HL-60/S4 (cell line): ENCODE measurements around the gene TTC23L.

Experiments used
- in situ Hi-C: fragments of 300-500 bp; cut with MboI; formaldehyde crosslinking; loops from 2 replicates; pipeline ENCODE4 v1.14.3; 2022; ENCODE audit warnings: low sequenced_read_pairs

The TTC23L gene

DNA sequence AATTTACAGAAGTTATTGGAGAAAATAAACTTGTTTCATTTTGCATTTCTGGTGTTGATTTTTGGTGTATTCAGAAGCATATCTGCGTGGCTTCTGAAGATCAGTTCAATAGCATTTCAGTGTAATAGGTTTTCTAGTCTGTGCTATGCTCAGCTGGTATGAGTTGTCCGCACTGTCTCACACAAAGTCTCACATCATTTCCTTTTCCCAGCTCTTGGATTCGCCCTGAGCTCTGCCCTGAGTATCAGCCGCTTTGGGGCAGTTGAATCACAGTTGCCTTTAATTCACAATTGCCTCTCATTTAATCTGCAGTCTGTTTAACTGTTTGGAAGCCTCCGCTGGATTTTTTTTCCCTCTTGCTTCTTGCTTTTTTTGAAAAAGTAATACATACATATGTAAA is 6.4 kb upstream of the TTC23L start:
- in situ Hi-C loops, result no loop called here

DNA sequence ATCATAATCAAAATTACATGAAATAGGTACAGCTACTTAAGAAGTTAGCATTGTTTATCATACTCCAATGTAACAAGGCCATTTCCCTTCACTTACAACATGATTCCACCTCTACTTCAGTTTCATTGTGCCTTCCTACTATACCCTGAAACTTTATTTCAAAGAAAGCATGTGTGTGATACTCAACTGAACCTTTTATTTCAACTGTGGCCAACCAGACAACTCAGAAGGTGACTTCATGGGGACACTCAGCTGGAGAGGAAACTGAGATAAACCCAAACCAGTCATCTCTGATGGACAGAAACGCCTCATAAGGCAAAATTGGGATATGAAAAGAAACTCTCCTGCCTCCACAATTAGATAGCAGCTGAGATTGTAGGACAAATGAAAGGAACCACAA is 5.9 kb upstream of the TTC23L start:
- in situ Hi-C loops, result no loop called here

DNA sequence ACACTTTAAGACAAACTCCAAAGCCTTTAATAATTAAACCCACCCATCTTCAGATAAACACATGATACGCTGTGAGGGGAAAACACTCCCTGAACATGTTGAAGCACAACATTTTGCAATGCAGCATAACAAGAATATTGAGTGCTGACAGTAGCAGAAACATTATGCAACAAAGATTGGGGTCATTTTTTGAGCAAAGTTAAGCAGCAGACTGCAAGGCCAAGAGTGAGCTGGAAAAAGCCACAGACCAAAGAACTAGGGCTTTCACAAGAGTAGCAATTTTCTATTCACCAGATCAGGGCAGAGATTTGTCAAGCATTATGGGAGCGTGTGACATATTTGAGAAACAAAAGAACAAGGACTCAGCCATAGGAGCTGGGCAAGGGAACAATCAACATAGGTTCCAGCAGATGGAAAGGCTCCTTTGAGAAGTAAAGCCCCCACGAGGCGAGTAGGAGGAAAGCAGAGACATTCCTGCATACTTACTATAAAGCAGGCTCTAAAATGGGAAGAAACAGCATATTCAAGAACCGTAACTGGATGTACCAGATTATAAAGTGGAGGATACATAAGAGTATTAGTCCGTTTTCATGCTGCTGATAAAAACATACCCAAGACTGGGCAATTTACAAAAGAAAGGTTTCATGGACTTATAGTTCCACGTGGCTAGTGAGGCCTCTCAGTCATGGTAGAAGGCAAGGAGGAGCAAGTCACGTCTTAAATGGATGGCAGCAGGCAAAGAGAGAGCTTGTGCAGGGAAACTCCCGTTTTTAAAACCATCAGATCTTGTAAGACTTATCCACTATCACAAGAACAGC is 4.8 kb upstream of the TTC23L start:
- in situ Hi-C loops, result no loop called here

DNA sequence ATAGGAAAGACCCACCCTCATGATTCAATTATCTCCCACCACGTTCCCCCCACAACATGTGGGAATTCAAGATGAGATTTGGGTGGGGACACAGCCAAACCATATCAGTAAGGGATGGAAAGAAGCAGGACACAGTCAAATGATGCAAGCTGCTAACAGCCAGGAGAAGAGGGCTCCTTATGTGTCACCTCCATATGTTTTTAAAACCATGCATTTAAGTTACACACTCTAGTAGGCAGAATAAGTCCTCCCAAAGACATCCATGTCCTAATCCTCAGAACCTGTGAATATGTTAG is 4.2 kb upstream of the TTC23L start:
- in situ Hi-C loops, result no loop called here

DNA sequence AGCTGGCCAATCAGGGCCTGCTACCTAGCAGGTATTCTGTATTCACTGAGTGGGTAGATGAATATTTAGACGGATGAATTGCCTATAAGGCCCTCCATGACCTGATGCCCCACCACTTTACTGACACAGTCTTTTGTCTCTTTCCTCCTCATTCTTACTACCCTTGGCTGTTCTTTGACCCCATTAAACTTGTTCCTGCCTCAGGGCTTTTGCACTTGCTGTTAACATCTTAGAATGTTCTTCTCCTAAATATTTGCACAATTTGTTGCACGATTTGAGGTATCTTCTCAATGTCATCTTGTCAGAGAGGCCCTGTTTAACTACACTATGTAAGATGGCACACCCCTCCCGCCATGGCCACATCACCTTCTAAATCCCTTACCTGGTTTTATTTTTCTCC is 3.3 kb upstream of the TTC23L start:
- in situ Hi-C loops, result no loop called here

DNA sequence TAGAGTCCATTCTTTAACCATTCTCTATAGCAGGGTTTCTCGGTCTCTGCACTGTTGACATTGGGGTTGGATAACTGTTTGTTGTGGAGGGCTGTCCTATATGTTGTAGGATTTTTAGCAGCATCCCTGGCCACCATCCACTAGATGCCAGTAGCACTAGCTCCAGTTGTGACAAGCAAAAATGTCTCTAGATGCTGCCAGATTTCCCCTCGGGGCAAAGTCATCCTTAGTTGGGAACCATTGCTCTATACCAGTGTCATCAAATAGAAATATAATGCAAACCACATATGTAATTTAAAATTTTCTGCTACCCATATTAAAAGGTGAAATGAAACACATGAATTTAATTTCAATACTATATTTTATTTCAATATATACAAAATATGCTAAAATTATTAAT is 2.9 kb downstream of the TTC23L start:
- in situ Hi-C loops, result no loop called here

DNA sequence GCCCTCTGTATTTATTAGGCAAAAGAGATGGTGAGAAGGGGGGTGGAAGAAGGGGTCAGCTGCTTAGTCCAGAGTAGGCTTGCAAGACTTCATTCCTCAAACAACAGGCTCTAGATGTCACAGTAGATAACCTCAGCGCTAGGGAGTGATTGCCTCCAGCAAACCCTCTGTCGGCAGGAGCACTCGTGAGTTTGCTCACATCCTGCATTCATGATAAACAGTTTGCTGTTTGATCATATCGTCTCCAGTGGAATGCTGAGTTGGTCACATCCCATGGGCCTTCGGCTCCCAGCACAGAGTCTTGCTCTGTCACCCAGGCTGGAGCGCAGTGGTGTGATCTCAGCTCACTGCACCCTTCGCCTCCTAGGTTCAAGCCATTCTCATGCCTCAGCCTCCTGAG is 3.6 kb downstream of the TTC23L start:
- in situ Hi-C loops, result no loop called here

DNA sequence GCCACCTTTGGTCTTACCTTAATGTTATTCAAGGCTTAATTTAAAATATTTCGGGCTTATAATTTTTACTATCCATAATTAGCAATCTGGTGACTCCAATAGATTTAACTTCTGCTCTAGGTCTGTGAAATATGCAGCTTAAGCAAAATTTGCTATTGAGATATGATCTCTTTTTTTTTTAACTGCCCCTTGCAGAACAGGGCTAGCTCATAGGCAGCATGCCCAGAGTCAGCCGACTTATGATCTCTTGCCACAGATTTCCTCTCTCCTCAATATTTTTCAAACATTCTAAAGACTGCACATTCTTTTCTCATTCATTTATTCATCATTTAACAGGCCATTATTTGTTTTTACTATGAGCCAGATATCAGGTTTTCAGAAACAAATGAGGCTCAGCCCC is 4.5 kb downstream of the TTC23L start:
- in situ Hi-C loops, result no loop called here

DNA sequence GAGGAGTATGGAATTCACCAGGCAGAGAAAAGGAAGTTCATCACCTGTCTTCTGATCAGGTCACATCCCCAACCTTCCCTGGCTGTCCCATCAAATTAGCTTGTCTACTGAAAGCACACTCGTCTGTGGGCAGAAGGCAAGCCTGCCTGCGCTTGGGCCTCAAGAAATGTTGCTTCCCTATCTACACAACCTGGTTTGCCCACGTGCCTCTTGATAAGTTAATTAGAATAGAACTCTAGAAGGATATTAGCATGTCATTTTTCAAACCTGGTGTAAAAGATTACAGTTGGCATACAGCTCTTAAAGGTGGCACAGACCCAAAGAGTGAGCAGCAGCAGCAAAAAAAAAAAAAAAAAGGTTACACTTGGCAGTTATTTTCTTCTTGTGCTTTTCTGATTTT is 5.1 kb downstream of the TTC23L start:
- in situ Hi-C loops, result no loop called here

DNA sequence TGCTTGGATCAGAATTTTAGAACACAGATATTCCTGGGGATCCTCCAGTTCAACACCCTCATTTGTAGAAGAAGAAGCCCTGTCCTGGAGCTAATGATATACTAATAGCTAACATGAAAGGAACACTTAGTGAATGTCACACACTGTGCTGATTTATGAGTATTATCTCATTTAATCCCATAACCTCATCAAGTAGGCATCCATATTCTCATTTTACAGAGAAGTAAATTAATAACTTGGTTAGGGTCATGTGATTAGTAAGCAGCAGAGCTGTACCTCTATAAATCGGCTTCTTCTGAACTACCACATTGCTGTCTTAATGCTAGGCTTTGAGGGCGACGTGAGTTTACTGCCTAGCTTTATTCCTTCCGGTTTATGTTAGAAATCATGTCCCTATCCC is 6.0 kb downstream of the TTC23L start:
- in situ Hi-C loops, result no loop called here

DNA sequence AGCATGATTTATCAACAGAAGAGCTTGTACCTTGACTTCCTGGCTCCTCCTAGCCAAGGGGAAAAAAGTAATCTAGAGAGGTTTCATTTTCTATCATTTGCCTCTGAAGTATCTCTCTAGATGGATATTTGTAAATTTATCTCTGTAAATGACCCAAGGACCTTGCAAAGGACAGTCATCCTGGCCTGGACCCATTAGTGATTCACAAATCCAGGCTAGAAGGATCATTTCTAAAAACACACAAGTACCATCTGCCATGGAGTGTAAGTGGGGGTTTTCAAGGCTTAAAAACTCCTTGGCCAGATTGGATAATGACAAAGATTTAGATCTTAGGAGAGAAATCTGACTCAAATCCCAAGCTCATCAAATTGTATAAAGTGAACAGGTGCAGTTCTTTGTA is 8.1 kb downstream of the TTC23L start:
- in situ Hi-C loops, result no loop called here

DNA sequence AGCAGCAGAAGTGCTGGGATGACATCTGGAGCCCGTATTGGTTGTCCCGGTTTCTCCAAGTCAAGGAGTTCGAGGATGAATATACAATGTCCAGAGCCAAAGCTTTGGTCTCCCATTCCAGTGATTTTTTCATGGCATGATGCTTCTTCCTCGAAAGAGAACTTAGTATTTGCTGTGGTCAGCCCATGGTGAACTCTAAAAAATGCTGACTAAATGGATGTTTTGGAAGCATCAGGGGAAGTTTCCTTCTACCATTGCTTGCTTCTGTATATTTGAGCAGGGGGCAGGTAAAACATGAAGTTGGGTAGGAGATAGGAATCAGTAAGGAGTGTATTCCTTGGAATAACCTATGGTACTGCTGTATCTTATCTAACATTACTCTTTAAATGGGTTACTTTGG is 8.6 kb downstream of the TTC23L start:
- in situ Hi-C loops, result no loop called here

DNA sequence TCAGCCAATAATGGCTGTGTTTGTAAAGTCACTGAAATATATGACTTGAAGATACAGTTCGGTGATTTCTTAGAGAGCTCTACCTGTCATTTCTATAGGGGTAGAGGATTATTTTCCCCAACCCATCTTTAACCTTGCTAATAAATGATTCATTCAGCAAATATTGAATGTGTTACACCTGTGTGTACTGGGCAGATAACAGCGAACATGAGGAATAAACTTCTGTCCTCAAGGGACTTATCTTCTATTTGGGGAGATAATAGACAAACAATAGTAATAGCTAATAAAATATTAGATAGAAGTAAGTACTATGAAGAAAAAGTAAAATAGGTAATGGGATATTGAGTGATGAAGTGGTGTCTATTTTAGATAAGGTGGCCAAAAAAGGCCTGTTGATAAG is 9.3 kb downstream of the TTC23L start:
- in situ Hi-C loops, result no loop called here

DNA sequence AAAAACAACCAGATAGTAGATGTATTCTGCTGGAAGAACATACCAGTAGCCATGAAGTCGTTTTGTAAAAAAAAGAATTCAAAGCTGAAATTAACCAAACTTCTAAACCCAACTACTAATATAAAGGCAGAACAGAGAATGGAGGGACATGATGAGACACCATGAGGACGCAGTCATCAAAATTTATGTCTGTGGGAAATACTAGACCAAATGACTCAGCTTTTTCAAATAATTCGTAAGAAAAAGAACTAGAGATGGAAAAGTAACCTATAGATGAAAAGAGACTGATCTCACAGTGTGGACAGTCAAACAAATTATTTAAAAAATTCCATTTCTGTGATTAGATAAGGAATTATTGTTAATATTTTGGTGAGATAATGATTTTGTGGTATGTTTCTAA is 10.3 kb downstream of the TTC23L start:
- in situ Hi-C loops, result no loop called here

DNA sequence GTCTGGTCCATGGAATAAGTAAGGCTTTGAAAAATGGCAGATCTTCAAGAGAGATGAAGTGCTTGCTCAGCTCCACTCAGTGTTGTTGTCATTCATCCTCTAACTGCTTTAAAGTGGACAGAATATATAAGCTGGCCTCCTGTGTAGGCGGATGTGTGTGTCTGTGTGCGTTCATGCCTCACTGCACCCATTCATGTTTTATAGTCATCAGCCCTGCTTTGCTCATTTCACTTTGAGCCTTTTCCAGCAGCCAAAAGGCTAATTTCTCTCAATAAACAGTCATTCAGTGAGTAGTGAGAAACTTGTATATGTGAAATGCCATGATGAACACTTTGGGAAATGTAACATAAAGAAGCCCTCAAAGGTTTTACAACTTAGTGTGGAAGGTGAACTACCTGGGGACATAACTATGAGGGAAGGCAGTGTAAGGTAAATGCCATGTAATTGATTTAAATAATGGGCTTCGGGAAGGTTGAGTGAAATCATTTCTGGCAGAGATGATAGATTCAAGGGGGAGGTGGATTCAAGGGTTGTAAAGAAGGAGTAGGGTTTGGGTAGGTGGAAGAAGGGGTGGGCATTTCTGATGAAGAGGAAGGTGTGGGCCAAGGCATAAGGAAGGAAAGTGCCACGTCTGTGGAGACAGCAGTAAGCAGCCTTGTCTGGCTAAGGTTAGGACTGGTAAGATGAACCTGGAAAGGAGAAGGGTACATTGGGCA is 15.7 kb downstream of the TTC23L start:
- in situ Hi-C loops, result no loop called here

DNA sequence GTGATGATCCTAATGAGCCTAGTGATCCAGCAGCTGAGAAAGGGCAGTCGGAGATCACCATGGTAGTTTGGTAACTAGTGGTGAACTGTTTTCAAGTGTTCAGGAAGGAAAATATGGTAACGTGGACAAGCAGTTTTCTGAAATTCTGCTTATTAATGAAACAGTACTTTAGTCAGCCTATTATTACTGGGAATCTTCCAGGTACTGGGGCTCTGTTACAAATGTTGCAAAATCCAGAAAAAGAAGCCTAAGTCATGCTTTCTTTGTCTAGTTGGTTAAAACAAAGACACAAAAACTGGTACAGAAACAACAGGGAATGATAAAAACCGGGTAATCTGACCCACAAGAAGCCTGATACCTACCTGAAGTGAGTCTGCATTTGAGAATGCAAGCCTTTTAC is 18.2 kb downstream of the TTC23L start:
- in situ Hi-C loops, result no loop called here

DNA sequence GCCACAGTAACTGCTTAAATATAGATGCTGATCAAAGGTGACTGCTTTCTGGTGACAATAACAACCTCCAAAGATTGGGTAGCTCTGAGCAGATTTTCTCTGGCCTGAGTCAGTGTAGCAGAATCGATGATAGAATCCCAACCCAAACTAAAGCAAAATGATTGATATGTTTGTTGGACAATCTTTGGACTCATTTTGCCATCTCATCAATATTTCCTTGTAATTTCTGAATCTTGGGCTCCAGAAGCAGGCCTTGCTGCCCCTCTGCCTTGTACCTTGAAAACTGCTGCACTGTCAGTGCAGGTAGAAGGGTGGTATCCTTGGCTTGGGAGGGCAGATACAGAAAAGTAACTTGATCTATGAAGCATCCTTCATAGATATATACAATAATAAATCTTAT is 18.9 kb downstream of the TTC23L start:
- in situ Hi-C loops, result no loop called here

DNA sequence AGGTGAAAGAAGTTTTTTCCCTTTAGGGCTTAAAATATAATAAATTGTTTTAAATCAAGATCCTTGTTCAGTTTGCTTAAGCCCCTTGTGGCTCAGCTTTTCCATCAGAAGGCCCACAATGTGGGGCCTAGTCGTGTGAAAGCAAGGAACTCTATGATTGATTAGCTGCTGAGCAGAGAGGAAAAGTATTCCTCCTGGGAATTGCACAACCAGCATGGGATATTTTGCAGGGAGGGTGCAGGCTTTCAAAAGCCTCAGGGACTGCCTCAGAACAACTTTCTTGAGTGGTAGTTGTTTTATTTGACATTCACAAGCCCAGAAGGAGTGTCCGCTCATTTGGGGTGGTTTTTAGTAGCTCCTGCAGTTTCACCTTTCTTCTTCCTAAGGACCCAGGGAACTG is 19.8 kb downstream of the TTC23L start:
- in situ Hi-C loops, result no loop called here

DNA sequence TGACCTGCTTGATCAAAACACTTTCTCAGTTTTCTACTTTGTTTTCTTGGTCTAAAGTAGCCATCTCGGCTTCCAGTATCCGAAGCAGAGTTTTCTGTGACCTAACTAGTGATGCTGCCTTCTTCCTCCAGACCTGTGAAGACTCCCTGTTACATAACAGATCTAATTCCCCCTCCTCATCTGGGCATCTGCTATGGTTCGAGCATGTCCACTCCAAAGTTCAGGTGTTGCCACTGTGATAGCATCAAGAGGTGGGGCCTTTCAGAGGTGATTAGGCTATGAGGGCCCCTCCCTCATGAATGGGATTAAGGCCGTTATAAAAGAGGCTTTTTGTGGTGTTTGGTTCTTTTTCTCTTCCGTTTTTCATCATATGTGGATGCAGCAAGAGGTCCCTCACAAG is 20.3 kb downstream of the TTC23L start:
- in situ Hi-C loops, result no loop called here

DNA sequence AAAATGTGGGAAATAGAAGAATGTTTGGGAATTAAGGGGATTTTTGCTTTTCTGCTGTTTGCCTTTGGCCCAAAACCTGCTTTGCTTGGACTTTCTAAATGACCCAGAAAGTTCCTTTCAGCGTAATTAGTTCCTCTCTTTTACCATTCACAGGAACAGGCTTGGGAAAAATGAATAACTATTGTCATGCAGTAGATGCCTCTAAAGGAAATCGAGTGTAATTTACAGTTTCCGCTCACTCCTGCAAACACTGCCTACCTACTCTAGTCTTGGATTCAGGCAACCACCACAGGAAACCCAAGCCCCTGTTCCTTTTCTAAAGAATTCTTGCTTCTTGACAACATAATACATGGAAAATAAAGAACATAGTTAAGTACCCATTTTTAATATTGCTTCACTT is 25.0 kb downstream of the TTC23L start:
- in situ Hi-C loops, result no loop called here

DNA sequence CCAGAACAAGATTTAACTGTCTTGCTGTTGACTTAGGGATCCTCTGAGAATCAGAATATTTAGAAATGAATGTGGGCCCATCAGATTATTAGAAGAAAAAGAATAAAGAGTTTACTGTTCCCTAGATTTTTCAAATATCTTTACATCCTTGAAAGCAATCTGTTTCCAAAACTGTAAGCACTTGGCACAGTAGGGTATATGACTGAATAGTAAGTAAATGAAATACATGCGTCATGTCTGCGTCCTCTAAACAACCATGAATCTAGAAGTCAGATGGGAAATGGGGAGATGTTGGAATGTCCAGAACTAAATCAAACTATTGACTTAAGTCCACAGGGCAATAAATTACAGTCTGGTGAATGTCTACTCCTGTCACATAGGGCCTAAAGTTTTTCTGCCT is 26.1 kb downstream of the TTC23L start:
- in situ Hi-C loops, result no loop called here

DNA sequence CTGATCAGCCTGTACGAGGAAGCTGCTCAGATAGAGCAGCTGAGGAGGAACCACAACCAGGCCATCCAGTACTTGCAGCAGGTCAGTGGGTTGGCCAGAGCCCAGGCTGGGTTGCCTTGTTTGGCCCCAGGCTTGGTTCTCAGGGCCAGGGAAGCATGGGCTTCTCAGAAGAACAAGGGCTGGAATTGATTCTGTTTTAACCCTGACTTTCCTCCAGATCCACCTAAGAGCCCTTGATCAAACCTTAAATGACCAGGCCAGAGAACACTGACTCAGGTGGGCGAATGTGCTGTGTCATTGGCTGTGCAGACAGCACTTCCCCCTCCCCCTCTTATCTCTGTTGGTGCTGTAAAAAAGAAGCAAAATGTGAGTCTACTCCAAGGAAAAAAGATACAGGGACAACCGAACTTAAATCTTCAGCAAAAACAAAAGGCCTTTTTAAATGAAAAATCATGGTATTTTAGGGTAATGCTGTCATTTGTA is 28.1 kb downstream of the TTC23L start:
- in situ Hi-C loops, result no loop called here

DNA sequence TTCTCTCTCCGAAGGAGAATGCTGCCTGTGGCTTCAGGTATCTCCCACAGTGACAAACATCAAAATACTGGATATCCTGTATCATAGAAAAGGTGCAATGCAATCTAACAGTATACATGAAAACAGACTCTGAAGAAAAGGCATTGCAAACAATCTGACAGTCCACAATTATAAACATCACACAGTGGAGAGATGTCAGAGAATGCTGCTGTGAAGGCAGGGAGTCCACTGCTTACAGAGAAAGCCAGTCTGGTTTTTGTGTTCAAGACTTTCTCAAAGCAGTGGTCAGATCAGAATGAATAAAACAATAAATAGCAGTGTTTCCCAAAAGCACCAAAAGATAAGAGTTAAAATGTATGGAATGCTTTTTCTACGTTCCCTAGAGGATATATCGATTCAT is 28.7 kb downstream of the TTC23L start:
- in situ Hi-C loops, result no loop called here
